ENCODE measurements around the gene RNF43.

RNF43 gene

GRCh38 chr17:58416396-58416795 lies 938 bp downstream of the RNF43 start:
- DNase-seq (ENCODE audit: low spot score): no peak
- in situ Hi-C loops (cut with MboI; ENCODE audit: low sequenced_read_pairs, unreplicated experiment): no loop called here
- no peak for TF ChIP-seq CTCF (IDR thresholded peaks at IDR 0.05; ENCODE audit: borderline replicate concordance, control extremely low read depth, extremely low read depth, insufficient read depth, missing control alignments)

DNA sequence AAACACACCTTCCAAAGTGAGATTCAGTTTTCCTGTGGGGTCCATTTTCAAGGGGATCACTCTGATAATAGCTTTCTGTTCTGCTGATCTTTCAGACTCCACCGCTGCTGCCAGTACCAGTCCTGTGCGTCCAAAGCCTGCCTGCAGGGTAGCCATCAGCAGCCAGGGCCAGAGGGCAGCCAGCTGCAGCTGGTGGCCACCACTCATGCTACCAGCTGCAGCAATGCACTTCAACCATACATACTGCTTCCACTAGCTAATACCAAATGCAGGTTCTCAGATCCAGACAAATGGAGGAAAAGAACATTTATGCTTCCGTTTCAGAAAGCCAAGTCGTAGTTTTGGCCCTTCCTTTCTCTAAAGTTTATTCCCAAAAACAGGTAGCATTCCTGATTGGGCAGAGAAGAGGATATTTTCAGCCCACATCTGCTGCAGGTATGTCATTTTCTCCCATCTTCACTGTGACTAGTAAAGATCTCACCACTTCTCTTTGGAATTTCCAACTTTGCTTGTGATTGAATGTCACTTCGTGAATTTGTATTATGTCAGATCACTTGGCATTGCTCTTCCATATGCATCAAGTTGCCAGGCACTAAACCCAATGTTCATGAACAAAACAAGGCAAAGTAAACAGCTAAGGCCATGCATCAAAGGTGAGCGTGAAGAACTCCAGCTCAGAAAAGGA lies 1.8 kb downstream of the RNF43 start:
- in situ Hi-C loops (cut with MboI; ENCODE audit: low sequenced_read_pairs, unreplicated experiment): no loop called here

DNA sequence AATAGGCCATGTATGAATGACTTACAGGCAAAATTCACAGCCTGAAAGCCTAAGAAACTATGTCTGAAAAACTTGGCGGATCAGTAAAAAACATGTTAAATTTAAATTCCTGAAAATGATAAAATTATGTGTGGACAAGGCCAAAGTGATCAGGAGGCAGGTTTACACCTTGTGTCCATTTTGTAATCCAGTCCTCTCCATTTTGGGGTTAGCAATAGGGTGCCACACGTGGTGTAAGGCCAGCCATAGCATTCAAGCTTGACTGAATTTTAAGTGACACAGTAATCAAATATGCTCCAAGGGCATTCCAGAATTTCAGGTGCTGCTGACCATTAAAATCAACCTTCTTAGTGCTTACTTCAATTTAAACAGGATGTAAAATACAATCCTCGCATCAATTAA lies 2.7 kb downstream of the RNF43 start:
- DNase-seq (ENCODE audit: low spot score): no peak
- in situ Hi-C loops (cut with MboI; ENCODE audit: low sequenced_read_pairs, unreplicated experiment): no loop called here
- TF ChIP-seq CTCF (IDR thresholded peaks at IDR 0.05; ENCODE audit: borderline replicate concordance, control extremely low read depth, extremely low read depth, insufficient read depth, missing control alignments): no peak

More for the DNA sequence above, 1.8 kb downstream of the RNF43 start:
- no peak for DNase-seq (ENCODE audit: low spot score)
- no peak for TF ChIP-seq CTCF (IDR thresholded peaks at IDR 0.05; ENCODE audit: borderline replicate concordance, control extremely low read depth, extremely low read depth, insufficient read depth, missing control alignments)

- in situ Hi-C loops (cut with MboI; ENCODE audit: low sequenced_read_pairs, unreplicated experiment): no loop called here
- DNase-seq (ENCODE audit: low spot score): no peak
- no peak for TF ChIP-seq CTCF (IDR thresholded peaks at IDR 0.05; ENCODE audit: borderline replicate concordance, control extremely low read depth, extremely low read depth, insufficient read depth, missing control alignments)
These were observed 3.6 kb downstream of the RNF43 start for GRCh38 chr17:58413684-58414083.

- in situ Hi-C loops (cut with MboI; ENCODE audit: low sequenced_read_pairs, unreplicated experiment): no loop called here
- no peak for DNase-seq (ENCODE audit: low spot score)
- TF ChIP-seq CTCF (IDR thresholded peaks at IDR 0.05; ENCODE audit: borderline replicate concordance, control extremely low read depth, extremely low read depth, insufficient read depth, missing control alignments): no peak
These were observed 4.3 kb downstream of the RNF43 start for GRCh38 chr17:58412961-58413586.

DNA sequence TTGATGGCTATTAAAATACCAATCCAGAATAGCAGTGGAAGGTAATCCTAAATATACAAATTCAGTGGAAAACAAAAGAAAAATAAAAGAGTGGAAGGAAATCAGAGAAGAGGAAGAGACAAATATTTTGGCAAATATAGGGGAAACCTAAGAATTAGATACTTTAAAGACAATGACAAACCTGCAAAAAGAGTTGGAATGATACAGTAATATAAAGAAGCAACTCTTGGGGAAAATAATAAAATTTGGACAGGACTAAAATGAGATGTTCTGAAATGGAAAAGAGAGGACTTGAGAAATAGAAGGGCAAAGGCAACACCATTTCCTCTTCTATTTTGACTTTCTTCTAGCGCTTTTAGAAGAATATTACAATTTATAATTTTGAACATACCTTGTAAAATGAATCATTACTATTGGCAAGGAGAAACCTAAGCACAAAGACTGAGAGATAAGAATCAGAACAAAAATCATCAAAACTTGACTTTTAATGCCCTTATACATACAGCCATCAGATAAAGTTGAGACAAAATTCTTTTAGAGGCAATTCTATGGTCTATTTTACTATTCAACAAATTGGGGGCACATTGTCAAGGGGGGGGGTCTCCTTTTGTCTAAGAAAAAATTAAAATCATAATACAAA lies 5.2 kb downstream of the RNF43 start:
- no peak for DNase-seq (ENCODE audit: low spot score)
- no peak for TF ChIP-seq CTCF (IDR thresholded peaks at IDR 0.05; ENCODE audit: borderline replicate concordance, control extremely low read depth, extremely low read depth, insufficient read depth, missing control alignments)
- in situ Hi-C loops (cut with MboI; ENCODE audit: low sequenced_read_pairs, unreplicated experiment): no loop called here
